Loucy (cell line): ENCODE measurements around the gene ZNF564.

Source experiments
- H2AFZ ChIP-seq: fragments of 200-600 bp; sonication (generic); 2 replicates; pipeline ENCODE4 v1.6.0; 2016; ENCODE audit warnings: antibody characterized with exemption, mild to moderate bottlenecking, low read length, moderate library complexity
- H3F3A ChIP-seq: fragments of 200-600 bp; 2 replicates; pipeline ENCODE4 v1.6.0; 2016; ENCODE audit warnings: antibody characterized with exemption, low read depth, mild to moderate bottlenecking
- H3K27me3 ChIP-seq: fragments of 200-600 bp; sonication (generic); 2 replicates; pipeline ENCODE4 v1.6.1; 2014; ENCODE audit warnings: low read length, mild to moderate bottlenecking; ENCODE audit not compliant: insufficient read depth, poor library complexity, severe bottlenecking
- H3K36me3 ChIP-seq: fragments of 200-600 bp; sonication (generic); 2 replicates; pipeline ENCODE4 v1.6.1; 2016; ENCODE audit warnings: low read length; ENCODE audit not compliant: insufficient read depth
- H3K4me1 ChIP-seq: fragments of 200-600 bp; sonication (generic); 2 replicates; pipeline ENCODE4 v1.5.1; 2014; ENCODE audit warnings: low read length, mild to moderate bottlenecking; ENCODE audit not compliant: insufficient read depth, poor library complexity, severe bottlenecking
- H3K4me2 ChIP-seq: fragments of 200-600 bp; sonication (generic); 2 replicates; pipeline ENCODE4 v1.6.0; 2014; ENCODE audit warnings: antibody characterized with exemption, low read length, low read depth, mild to moderate bottlenecking; ENCODE audit not compliant: poor library complexity, severe bottlenecking
- H3K4me3 ChIP-seq: fragments of 200-600 bp; sonication (generic); 2 replicates; pipeline ENCODE4 v1.5.1; 2014; ENCODE audit warnings: low read length, mild to moderate bottlenecking, mixed read lengths; ENCODE audit not compliant: poor library complexity, severe bottlenecking
- H3K79me2 ChIP-seq: fragments of 200-600 bp; sonication (generic); 2 replicates; pipeline ENCODE4 v1.6.1; 2014; ENCODE audit warnings: low read length; ENCODE audit not compliant: insufficient read depth
- H3K9ac ChIP-seq: fragments of 200-600 bp; sonication (generic); 2 replicates; pipeline ENCODE4 v1.6.0; 2014; ENCODE audit warnings: mild to moderate bottlenecking, low read depth, low read length, moderate library complexity; ENCODE audit not compliant: poor library complexity, severe bottlenecking
- H3K9me2 ChIP-seq: fragments of 200-600 bp; sonication (generic); replicated peaks from 2 replicates; pipeline ENCODE4 v1.6.1; 2016; ENCODE audit warnings: low read depth, low read length, mixed read lengths
- H3K9me3 ChIP-seq: fragments of 200-600 bp; sonication (generic); 2 replicates; pipeline ENCODE4 v1.6.1; 2014; ENCODE audit warnings: mild to moderate bottlenecking, antibody characterized with exemption, low read length, low read depth; ENCODE audit not compliant: insufficient read depth
- H4K20me1 ChIP-seq: fragments of 200-600 bp; sonication (generic); 2 replicates; pipeline ENCODE4 v1.6.0; 2014; ENCODE audit warnings: antibody characterized with exemption, low read length, mild to moderate bottlenecking; ENCODE audit not compliant: insufficient read depth, poor library complexity, severe bottlenecking
- EZH2phosphoT487 ChIP-seq: fragments of 200-600 bp; IDR thresholded peaks from 2 replicates; pipeline ENCODE4 v1.6.1; 2018; ENCODE audit warnings: antibody characterized with exemption, mild to moderate bottlenecking, moderate library complexity, borderline replicate concordance
- TF ChIP-seq, protein P1 (sequence below): fragments of 200-600 bp; sonication (generic); conservative IDR thresholded peaks from 2 replicates; pipeline ENCODE4 v1.5.1; 2014; ENCODE audit warnings: mild to moderate bottlenecking, antibody characterized with exemption, low read length

ZNF564 gene

DNA sequence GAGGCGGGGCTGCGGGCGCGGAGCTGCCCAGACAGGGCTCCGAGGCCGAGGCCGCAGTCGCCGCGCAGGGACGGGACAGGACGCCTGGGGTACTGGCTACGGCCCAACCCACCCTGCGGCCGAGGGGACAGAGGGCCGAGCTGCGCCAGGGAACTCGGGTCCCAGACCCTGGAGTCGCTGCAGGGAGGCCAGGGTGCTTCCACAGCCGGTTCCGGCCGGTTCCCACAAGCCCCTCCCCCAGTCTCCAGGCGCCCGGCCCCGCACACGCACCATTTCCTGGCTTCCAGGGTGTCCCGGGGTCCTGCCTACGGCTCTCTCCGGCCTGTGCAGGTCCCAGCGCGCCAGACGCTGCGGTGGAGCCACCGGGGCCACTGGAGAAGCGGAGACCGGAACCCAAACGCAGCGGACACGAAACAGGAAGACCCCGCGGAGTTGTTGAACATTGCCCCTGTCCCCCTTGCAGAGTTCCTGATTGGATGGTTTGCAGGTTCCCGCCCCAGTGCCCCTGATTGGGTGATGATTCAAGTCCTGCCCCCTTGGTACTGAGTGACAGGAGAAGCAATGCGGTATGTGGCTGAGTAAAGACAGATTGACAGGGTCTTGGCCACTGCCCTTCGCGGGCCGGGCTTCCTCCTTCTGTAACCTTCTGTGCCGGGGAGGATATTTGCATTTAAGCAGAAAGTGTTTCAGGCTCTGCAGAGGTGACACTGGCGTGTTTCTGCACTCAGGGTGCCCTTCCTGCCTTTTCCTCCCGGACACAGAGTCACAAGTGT, at the start of gene ZNF564:
Gene ZNF564, minus strand, starts transcription at position 423 of the 773 bp plus-strand sequence. Its CDS starts 150 bp downstream, at position 273.
- TF ChIP-seq EZH2phosphoT487, result no peak
- TF ChIP-seq, protein P1, sequence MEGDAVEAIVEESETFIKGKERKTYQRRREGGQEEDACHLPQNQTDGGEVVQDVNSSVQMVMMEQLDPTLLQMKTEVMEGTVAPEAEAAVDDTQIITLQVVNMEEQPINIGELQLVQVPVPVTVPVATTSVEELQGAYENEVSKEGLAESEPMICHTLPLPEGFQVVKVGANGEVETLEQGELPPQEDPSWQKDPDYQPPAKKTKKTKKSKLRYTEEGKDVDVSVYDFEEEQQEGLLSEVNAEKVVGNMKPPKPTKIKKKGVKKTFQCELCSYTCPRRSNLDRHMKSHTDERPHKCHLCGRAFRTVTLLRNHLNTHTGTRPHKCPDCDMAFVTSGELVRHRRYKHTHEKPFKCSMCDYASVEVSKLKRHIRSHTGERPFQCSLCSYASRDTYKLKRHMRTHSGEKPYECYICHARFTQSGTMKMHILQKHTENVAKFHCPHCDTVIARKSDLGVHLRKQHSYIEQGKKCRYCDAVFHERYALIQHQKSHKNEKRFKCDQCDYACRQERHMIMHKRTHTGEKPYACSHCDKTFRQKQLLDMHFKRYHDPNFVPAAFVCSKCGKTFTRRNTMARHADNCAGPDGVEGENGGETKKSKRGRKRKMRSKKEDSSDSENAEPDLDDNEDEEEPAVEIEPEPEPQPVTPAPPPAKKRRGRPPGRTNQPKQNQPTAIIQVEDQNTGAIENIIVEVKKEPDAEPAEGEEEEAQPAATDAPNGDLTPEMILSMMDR, result no peak
- Histone ChIP-seq H3K79me2 (peaks cover 41% of the 10 kb centered on the region), H3K4me3 (peak within 1 kb of the TSS; percentile 93), H3K4me2 (peak within 1 kb of the TSS; percentile 97), H3K9ac (peak within 1 kb of the TSS; percentile 94), H3K27me3 (no peaks in the 10 kb centered on the region), H3K9me2 (no peaks in the 10 kb centered on the region), H3K4me1 (peaks cover 26% of the 10 kb centered on the region), H3F3A (0 out of 2 replicates have a peak, but pooled peaks cover 2% of the 10 kb centered on the region), H2AFZ (peak within 1 kb of the TSS; percentile 95), H3K9me3 (no peaks in the 10 kb centered on the region), H4K20me1 (peaks cover 21% of the 10 kb centered on the region), H3K36me3 (no peaks in the 10 kb centered on the region)

GRCh38 chr19:12597594-12597993, 46.3 kb upstream of the ZNF564 start:
- no peak overlapping the region for H3K4me3 ChIP-seq
- H3K36me3 ChIP-seq, result peaks cover 4% of the 10 kb centered on the region; the same call in 1 of the 2 replicates

DNA sequence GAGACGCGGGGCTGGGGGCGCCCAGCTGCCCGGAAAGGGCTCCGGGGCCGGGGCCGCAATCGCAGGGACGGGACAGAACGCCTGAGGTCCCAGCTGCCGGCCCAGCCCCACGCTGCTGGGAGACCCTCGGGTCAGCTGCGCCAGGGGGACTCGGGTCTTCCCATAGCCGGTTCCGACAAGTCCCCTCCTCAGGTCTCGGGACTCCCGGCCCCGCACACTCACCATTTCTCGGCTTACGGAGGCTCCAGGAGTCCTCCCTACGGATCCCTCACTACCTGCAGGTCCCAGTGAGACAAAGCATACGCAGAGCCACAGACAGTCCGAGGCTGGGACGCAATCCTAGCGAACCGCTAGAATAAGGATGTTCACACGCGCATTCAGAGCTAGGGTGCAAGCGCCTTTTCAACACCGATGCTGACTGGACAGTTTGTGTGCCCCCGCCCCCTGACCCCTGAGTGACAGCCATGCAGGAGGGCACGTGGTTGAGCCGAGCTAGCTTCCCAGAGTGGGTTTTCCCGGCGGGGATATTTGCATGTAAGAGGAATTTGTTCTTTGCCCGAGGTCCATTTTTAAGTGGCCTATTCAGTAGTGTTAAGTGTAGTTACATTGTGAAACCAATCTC, 45.8 kb upstream of the ZNF564 start:
- Histone ChIP-seq H3K9me2 (no peaks in the 10 kb centered on the region), H3F3A (no peaks in the 10 kb centered on the region), H3K4me2 (no peak overlapping the region)

More at GRCh38 chr19:12597594-12597993, 46.3 kb upstream of the ZNF564 start:
- Histone ChIP-seq H3K79me2 (peaks cover 1% of the 10 kb centered on the region; the same call in 1 of the 2 replicates), H3K27me3 (no peaks in the 10 kb centered on the region), H3F3A (no peaks in the 10 kb centered on the region), H4K20me1 (no peaks in the 10 kb centered on the region), H3K4me2 (no peak overlapping the region), H3K9me3 (no peaks in the 10 kb centered on the region), H3K9me2 (no peaks in the 10 kb centered on the region), H2AFZ (no peak overlapping the region), H3K9ac (no peak overlapping the region), H3K4me1 (no peaks in the 10 kb centered on the region)
- TF ChIP-seq EZH2phosphoT487, result no peak
- TF ChIP-seq, protein P1, result no peak

More for the DNA sequence above, 45.8 kb upstream of the ZNF564 start:
- Histone ChIP-seq H2AFZ (no peak overlapping the region), H4K20me1 (no peaks in the 10 kb centered on the region), H3K4me3 (no peak overlapping the region), H3K79me2 (no peaks in the 10 kb centered on the region), H3K27me3 (no peaks in the 10 kb centered on the region), H3K9ac (no peak overlapping the region), H3K4me1 (no peaks in the 10 kb centered on the region), H3K9me3 (no peaks in the 10 kb centered on the region), H3K36me3 (peaks cover 4% of the 10 kb centered on the region; the same call in 1 of the 2 replicates)
- TF ChIP-seq, protein P1, result no peak
- TF ChIP-seq EZH2phosphoT487, result no peak
